Chondrocyte (in vitro differentiated cells): ENCODE measurements around the gene ARPC1B. TPM values are rescaled to one million over a fixed set of nuclear protein-coding genes. Genes with fewer than 3 reads are reported as not detected.
A peak's percentile ranks its signal among the peaks of the same experiment; 100 is the strongest.
"Not testable (repeated sequence)": the region's sequence is repeated elsewhere in the genome, so short reads cannot be mapped to it uniquely, and the experiment has no call there.

Source experiments
- DNase-seq: peaks from one replicate; pipeline ENCODE4 v3.0.0; 2021; ENCODE audit warnings: mixed read lengths, low spot score
- H3K27ac Mint-ChIP-seq: one replicate; pipeline ENCODE4 v1.8.0; 2021; ENCODE audit warnings: mild to moderate bottlenecking, moderate library complexity, mixed read lengths; ENCODE audit not compliant: unreplicated experiment
- H3K27me3 Mint-ChIP-seq: 2 replicates; pipeline ENCODE4 v1.8.0; 2021; ENCODE audit warnings: low read depth, mixed read lengths
- H3K36me3 Mint-ChIP-seq: 2 replicates; pipeline ENCODE4 v1.8.0; 2021; ENCODE audit warnings: low read depth, mixed read lengths
- H3K4me1 Mint-ChIP-seq: 2 replicates; pipeline ENCODE4 v1.8.0; 2021; ENCODE audit warnings: low read depth, mild to moderate bottlenecking, mixed read lengths
- H3K4me3 Mint-ChIP-seq: one replicate; pipeline ENCODE4 v1.8.0; 2021; ENCODE audit warnings: mild to moderate bottlenecking, moderate library complexity, mixed read lengths; ENCODE audit not compliant: unreplicated experiment
- H3K9me3 Mint-ChIP-seq: 2 replicates; pipeline ENCODE4 v1.8.0; 2021; ENCODE audit warnings: low read depth, mixed read lengths
- CTCF ChIP-seq: fragments of 200-600 bp; sonication (generic); IDR thresholded peaks from 2 replicates; pipeline ENCODE4 v1.5.0; 2021; ENCODE audit warnings: antibody characterized with exemption, mild to moderate bottlenecking, moderate library complexity
- total RNA-seq: library from RNA; stranded (reverse); gene quantifications from 3 replicates; pipeline ENCODE4 v1.2.1, GENCODE V29; 2021

Gene ARPC1B
- total RNA-seq, 1 donor from 2014 or later: 130 TPM

GRCh38 chr7:99331002-99331401 is 43.5 kb upstream of the ARPC1B start:
- Mint-ChIP-seq H3K9me3 (no peaks in the 10 kb centered on the region), H3K36me3 (peaks cover 4% of the 10 kb centered on the region), H3K27ac (peak overlapping the region; percentile 92), H3K4me3 (no peak overlapping the region), H3K4me1 (peaks cover 55% of the 10 kb centered on the region), H3K27me3 (no peaks in the 10 kb centered on the region)
- no peak for TF ChIP-seq CTCF
- no peak for DNase-seq

GRCh38 chr7:99339595-99339994 is 34.9 kb upstream of the ARPC1B start:
- H3K9me3 Mint-ChIP-seq: no peaks in the 10 kb centered on the region
- H3K27me3 Mint-ChIP-seq: no peaks in the 10 kb centered on the region
- H3K36me3 Mint-ChIP-seq: peaks cover 37% of the 10 kb centered on the region
- TF ChIP-seq CTCF: no peak
- no peak overlapping the region for H3K4me3 Mint-ChIP-seq
- H3K27ac Mint-ChIP-seq: peak overlapping the region; percentile 66
- peaks cover 22% of the 10 kb centered on the region for H3K4me1 Mint-ChIP-seq
- DNase-seq: no peak

- TF ChIP-seq CTCF: no peak
- H3K4me3 Mint-ChIP-seq: peak overlapping the region; percentile 19
- no peak for DNase-seq
- H3K4me1 Mint-ChIP-seq: peaks cover 27% of the 10 kb centered on the region
- H3K27me3 Mint-ChIP-seq: no peaks in the 10 kb centered on the region
- peaks cover 35% of the 10 kb centered on the region for H3K36me3 Mint-ChIP-seq
- H3K27ac Mint-ChIP-seq: peak overlapping the region; percentile 90
- H3K9me3 Mint-ChIP-seq: no peaks in the 10 kb centered on the region
Measured at GRCh38 chr7:99340659-99341058, 33.9 kb upstream of the ARPC1B start.

GRCh38 chr7:99344061-99344647 is 30.4 kb upstream of the ARPC1B start:
- Mint-ChIP-seq H3K36me3 (peaks cover 35% of the 10 kb centered on the region), H3K4me3 (no peak overlapping the region), H3K9me3 (no peaks in the 10 kb centered on the region), H3K27ac (peak overlapping the region; percentile 3), H3K27me3 (no peaks in the 10 kb centered on the region), H3K4me1 (peaks cover 27% of the 10 kb centered on the region)
- no peak for DNase-seq
- TF ChIP-seq CTCF: no peak

- peak overlapping the region; percentile 27 for H3K27ac Mint-ChIP-seq
- H3K4me1 Mint-ChIP-seq, H3K4me3 Mint-ChIP-seq, H3K27me3 Mint-ChIP-seq, H3K9me3 Mint-ChIP-seq, DNase-seq: not testable (repeated sequence)
- peaks cover 27% of the 10 kb centered on the region for H3K36me3 Mint-ChIP-seq
Measured at GRCh38 chr7:99350641-99351040, 23.9 kb upstream of the ARPC1B start.

GRCh38 chr7:99352247-99352646 is 22.3 kb upstream of the ARPC1B start:
- H3K27me3 Mint-ChIP-seq: no peaks in the 10 kb centered on the region
- H3K4me1 Mint-ChIP-seq: no peaks in the 10 kb centered on the region
- TF ChIP-seq CTCF: no peak
- H3K4me3 Mint-ChIP-seq: no peak overlapping the region
- peaks cover 29% of the 10 kb centered on the region for H3K36me3 Mint-ChIP-seq
- DNase-seq: peak; percentile 7
- no peaks in the 10 kb centered on the region for H3K9me3 Mint-ChIP-seq
- no peak overlapping the region for H3K27ac Mint-ChIP-seq
